Muscle of back (tissue), 11 donors: ENCODE results near the gene ARIH2. TPM values are rescaled to one million over a fixed set of nuclear protein-coding genes. Genes with fewer than 3 reads are reported as not detected.
"Not testable (repeated sequence)": the region's sequence is repeated elsewhere in the genome, so short reads cannot be mapped to it uniquely, and the experiment has no call there.

Experiments
- DNase-seq, 3 donors: peaks; one replicate each; pipeline versions ENCODE4 v3.0.0 to v3.0.0-alpha.2; 2013
- polyA plus RNA-seq, 10 donors: library from polyadenylated mRNA; unstranded; fragments of 120-200 nt; gene quantifications; one replicate each; pipeline ENCODE4 v1.2.1, GENCODE V29; 2013; ENCODE audit not compliant: insufficient read length in 10 of 10

ARIH2 gene
- polyA plus RNA-seq, 10 donors: 40.0 to 69.3 (median 56.1) TPM

GRCh38 chr3:48997714-48998637 lies 79.3 kb downstream of the ARIH2 start:
- no peak for DNase-seq

- no peak for DNase-seq
Observed at GRCh38 chr3:48999085-48999858, 80.6 kb downstream of the ARIH2 start.

- DNase-seq: no peak
Observed at GRCh38 chr3:49001155-49001554, 82.5 kb downstream of the ARIH2 start.

GRCh38 chr3:49004352-49005302 lies 86.0 kb downstream of the ARIH2 start:
- no peak for DNase-seq

GRCh38 chr3:49005303-49005680 lies 86.7 kb downstream of the ARIH2 start:
- DNase-seq: no peak

GRCh38 chr3:49005998-49006397 lies 87.4 kb downstream of the ARIH2 start:
- DNase-seq: no peak

GRCh38 chr3:49006408-49007067 lies 87.9 kb downstream of the ARIH2 start:
- DNase-seq: peak in 1 of 3 donors; percentile 76

- peak; percentile 95 to 98 (median 97) for DNase-seq
Observed at GRCh38 chr3:49007068-49007770, 88.6 kb downstream of the ARIH2 start, which contains the start of gene WDR6. Gene WDR6 (plus strand): TSS chr3:49007391. CDS start chr3:49007432, 41 bp downstream.

GRCh38 chr3:49007771-49008528 lies 89.3 kb downstream of the ARIH2 start:
- DNase-seq: peak; percentile 87 to 93 (median 88)

DNA sequence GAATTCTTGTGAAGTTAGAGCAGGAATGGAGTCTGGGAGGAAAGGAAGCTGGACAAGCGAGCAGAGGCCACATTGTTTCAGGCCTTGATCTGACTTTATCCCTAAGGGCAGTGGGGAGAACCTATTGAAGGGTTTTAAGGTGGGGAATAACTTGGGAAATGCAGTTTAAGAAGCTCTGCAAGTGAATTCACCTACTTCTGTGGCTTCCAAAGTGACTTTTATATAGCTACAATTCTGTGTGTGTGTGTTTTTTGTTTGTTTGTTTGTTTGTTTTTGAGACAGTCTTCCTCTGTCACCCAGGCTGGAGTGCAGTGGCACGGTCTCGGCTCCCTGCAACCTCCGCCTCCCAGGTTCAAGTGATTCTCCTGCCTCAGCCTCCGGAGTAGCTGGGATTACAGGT lies 90.0 kb downstream of the ARIH2 start:
- DNase-seq: not testable (repeated sequence)

GRCh38 chr3:49009396-49009795 lies 90.8 kb downstream of the ARIH2 start:
- DNase-seq: no peak

DNA sequence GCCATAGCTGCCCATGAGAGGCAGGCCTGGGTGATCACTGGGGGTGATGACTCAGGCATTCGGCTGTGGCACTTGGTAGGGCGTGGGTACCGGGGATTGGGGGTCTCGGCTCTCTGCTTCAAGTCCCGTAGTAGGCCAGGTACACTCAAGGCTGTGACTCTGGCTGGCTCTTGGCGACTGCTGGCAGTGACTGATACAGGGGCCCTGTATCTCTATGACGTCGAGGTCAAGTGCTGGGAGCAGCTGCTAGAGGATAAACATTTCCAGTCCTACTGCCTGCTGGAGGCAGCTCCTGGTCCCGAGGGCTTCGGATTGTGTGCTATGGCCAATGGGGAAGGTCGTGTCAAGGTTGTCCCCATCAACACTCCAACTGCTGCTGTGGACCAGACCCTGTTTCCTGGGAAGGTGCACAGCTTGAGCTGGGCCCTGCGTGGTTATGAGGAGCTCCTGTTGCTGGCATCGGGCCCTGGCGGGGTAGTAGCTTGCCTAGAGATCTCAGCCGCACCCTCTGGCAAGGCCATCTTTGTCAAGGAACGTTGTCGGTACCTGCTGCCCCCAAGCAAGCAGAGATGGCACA lies 93.9 kb downstream of the ARIH2 start:
- DNase-seq: no peak

- DNase-seq: no peak
Observed at GRCh38 chr3:49013113-49013737, 94.6 kb downstream of the ARIH2 start.

DNA sequence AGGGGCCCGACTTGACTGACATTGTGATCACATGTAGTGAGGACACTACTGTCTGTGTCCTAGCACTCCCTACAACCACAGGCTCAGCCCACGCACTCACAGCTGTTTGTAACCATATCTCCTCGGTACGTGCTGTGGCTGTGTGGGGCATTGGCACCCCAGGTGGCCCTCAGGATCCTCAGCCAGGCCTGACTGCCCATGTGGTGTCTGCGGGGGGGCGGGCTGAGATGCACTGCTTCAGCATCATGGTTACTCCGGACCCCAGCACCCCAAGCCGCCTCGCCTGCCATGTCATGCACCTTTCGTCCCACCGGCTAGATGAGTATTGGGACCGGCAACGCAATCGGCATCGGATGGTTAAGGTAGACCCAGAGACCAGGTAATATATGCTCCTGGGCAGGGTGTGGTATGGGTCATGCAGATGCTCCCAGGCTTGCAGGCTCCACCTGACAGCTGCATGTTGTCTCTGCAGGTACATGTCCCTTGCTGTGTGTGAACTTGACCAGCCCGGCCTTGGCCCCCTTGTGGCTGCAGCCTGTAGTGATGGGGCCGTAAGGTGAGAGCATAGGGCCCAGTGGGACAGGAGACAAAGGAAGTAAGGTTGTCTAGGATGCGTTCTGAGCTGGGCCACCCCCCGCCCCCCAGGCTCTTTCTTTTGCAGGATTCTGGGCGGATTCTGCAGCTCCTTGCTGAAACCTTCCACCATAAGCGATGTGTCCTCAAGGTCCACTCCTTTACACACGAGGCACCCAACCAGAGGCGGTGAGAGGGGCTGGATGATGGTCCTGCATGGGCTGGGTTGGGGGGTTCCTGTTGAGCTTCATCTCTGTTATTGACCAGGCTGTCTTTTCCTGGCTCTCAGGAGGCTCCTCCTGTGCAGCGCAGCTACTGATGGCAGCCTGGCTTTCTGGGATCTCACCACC lies 95.4 kb downstream of the ARIH2 start:
- DNase-seq: no peak

- DNase-seq: no peak
Observed at GRCh38 chr3:49015072-49015471, 96.4 kb downstream of the ARIH2 start.

GRCh38 chr3:49015765-49016164 lies 97.1 kb downstream of the ARIH2 start:
- no peak for DNase-seq

DNA sequence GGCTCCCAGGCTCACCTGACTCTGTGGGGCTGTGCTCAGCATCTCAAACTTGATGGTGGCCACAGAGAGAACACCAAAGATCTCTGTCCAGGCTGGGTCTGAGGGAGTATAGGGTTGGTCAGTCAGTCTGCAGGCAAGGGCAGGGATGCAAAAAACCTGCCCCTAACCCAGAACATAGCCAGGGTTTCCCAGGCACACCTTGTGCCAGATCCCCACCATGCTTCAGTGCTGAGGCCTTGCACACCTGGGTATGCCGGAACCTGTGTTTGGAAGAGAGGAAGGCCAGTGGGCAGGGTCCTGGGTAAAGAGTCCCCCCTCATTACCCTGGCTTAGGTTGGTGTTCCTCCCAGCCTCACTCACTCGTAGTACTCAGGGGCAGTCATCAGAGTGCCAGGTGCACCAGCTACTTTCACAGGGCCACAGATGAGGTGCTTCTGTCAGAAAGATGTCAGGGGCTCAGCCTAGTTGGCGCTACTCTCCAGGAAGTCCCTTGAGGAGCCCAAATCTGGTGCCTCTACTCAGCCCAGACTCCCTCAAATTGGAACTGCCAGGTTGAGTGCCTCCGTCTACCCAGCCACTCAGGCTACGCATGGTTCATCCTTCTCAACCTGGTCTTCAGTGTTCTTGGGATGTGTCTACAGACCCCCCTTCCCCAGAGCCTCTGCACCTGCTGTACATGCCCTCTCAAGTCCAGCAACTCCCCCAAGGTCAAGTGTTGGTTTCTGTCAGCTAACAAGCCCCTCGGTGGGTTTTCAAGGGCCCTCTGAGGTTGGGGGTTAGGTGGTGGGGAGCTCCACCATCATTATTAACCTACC lies 98.0 kb downstream of the ARIH2 start:
- DNase-seq: no peak
